ENCODE results near the gene NIT2.

The NIT2 gene

DNA sequence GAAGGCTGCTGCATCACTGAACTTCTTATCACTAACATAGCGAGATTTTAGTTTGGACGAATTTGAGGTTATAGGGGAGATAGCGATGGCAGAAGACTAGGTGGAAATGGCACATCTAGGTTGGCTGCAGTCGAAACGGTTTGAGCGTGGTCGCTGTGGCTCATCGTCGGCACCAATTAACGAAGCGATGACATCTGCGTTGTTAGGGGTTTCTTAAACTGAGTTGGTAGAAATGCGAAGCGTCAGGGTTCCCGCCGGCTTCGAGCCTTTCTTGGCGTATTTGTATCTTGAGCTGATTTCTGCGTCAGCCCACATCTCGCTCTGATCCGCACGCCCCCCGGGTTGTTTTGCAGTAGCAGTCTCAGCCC is 67.1 kb downstream of the NIT2 start:
- no peak for TF ChIP-seq CTCF (IDR thresholded peaks at IDR 0.05)

DNA sequence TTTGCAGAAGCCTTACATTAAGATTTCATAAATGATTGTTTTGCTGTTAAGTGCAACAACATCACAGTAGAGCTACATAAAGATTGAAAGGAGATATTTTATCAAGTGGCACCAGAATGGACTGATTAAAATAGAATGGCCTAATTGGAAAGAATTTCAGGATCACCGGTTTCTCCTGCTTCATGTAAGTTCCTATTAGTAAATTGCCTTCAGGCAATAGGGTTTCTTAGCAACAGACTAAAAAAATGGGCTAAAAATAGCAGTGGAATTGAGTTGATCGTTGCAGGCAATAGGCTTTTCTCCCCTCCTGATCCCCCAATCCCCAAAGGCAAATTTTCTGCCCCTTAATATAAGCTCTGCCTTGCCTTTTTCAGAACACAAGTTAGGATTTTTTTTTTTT is 67.7 kb downstream of the NIT2 start:
- no peak for TF ChIP-seq CTCF (IDR thresholded peaks at IDR 0.05)

GRCh38 chr3:100402891-100403290 is 68.3 kb downstream of the NIT2 start:
- TF ChIP-seq CTCF (IDR thresholded peaks at IDR 0.05): no peak

- TF ChIP-seq CTCF (IDR thresholded peaks at IDR 0.05): no peak
Observed at GRCh38 chr3:100403362-100404249, 69.0 kb downstream of the NIT2 start.

DNA sequence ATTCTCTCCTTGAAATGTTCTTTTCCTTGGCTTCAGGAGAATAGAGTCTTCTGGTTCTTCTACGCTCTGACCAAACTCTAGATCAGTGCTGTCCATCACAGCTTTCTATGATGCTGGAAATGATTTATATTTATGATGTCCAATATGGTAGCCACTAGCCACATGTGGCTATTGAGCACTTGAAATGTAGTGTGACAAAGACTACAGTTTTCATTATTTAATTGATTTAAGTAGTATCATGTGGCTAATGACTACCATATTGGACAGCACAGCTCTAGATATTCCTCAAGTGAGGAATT is 69.6 kb downstream of the NIT2 start:
- TF ChIP-seq CTCF (IDR thresholded peaks at IDR 0.05): no peak

DNA sequence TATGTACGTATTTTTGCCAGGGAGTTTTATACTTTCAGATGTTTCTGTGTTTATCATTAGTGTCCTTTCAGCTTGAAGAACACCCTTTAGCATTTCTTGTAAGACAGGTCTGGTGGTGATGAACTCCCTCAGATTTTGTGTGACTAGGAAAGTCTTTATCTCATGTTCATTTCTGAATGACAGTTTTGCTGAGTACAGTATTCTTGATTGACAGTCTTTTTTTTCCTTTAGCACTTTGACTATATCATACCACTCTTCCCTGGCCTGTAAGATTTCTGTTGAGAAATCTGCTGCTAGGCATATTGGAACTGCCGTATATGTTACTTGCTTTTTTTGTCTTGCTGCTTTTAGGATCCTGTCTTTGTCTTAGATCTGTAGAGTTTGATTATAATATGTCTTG is 72.6 kb downstream of the NIT2 start:
- no peak for TF ChIP-seq CTCF (IDR thresholded peaks at IDR 0.05)

- TF ChIP-seq CTCF (IDR thresholded peaks at IDR 0.05): no peak
Observed at GRCh38 chr3:100407977-100408532, 73.5 kb downstream of the NIT2 start.
